ENCODE data around the gene SEMG1.

The SEMG1 gene, protein sequence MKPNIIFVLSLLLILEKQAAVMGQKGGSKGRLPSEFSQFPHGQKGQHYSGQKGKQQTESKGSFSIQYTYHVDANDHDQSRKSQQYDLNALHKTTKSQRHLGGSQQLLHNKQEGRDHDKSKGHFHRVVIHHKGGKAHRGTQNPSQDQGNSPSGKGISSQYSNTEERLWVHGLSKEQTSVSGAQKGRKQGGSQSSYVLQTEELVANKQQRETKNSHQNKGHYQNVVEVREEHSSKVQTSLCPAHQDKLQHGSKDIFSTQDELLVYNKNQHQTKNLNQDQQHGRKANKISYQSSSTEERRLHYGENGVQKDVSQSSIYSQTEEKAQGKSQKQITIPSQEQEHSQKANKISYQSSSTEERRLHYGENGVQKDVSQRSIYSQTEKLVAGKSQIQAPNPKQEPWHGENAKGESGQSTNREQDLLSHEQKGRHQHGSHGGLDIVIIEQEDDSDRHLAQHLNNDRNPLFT
- 0 reads per million in 2 donors for total RNA-seq

DNA sequence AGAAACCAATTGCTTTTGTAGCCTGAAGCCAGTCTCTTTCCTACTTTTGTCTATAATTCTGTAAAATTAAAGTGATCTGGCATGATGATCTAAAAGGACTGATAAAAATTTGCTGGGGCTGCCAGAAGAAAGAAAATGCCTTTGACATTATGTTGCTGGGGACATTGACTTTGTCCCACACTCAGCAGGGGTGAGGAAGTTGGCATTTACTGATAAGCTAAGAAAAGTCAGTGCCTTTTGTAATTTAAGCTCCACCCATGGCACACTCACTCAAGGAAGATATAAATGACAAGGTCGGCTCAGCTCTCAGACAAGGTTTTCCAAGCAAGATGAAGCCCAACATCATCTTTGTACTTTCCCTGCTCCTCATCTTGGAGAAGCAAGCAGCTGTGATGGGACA, at the start of gene SEMG1:
Gene SEMG1 (plus strand): TSS at position 309 of the 400 bp plus-strand sequence. CDS start 21 bp downstream, at position 330.
- DNase-seq = no peak

DNA sequence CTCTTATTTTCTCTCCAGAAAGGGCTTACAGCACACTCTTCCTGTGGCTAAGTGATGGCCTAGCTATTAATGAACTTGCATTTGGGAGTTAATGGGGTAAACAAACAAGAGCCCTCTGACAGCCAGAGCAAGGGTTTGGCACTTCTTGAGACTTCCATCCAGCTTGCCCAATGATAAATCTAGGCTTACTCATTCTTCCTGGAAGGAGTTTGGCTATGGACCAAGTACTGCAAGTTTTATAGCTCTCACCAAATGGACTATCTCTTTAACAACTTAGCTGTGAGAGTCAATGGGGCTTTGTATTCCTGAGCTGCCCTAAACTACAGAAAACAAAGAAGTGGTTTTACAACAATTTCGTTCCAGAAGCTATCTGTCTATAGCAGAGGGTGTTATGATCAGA, 48.9 kb upstream of the SEMG1 start:
- DNase-seq = no peak

DNA sequence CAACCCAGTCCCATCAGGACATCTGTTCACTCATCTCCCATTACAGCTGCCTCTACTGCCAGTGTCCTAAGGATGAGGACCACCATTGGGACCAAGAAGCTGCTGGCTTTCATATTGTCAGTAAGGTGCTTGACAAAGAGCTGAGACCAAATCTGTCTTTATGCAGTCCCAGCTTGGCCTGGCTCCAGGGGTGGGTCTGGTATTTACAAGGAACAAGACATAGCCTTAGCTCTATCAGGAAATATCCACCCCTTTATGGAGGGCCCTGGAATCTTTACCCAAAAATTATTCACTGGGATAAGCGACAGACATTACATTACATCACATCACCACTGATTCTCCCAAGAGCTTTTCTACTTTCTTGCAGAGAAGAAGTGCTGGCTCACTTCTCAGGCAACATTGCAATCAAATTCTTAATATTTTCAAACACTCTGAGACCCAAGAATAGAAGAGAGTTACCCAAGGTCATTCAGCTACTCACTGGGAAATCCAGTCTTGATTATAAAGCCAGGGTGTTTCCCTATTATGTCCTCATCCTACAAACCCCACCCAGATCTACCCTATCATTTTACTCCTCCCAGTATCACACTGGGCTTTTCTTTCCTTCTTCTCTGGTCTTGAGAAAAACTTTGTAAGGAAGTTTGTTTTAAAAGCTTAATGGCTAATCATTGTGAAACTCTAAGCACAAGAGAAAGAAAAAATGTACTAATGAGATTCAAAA, 43.6 kb upstream of the SEMG1 start:
- no peak for DNase-seq

DNA sequence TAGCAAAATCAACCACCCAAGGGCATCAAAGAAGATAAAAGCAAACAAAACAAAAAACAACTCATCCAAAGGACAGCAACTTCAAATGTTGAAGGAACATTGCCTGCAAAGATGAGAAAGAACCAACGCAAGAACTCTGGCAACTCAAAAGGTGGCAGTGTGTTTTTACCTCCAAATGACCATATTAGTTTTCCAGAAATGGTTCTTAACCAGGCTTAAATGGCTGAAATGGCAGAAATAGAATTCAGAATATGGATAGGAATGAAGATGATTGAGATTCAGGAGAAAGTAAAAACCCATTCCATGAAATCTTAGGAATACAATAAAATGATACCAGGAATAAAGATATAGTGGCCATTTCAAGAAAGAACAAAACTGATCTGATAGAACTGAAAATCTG, 41.9 kb upstream of the SEMG1 start:
- DNase-seq = no peak

DNA sequence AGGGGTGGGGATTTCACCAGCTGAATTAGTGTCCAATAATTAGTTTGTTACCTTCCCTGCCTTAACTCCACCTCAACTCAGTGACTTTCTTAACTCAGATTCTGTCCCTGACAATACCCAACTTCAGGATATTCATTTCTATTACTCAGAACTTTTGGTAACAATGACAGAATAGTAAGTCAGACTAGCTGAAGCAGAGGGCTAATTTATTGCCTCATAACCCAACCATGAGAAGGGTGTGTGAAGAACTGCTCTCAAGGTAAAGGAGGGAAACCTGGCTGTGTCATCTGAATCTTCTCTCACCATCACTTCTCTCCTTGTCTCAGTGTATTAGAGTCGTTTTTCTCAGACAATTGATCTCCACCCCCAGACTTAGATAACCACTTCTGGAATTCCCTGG, 33.3 kb upstream of the SEMG1 start:
- no peak for DNase-seq

DNA sequence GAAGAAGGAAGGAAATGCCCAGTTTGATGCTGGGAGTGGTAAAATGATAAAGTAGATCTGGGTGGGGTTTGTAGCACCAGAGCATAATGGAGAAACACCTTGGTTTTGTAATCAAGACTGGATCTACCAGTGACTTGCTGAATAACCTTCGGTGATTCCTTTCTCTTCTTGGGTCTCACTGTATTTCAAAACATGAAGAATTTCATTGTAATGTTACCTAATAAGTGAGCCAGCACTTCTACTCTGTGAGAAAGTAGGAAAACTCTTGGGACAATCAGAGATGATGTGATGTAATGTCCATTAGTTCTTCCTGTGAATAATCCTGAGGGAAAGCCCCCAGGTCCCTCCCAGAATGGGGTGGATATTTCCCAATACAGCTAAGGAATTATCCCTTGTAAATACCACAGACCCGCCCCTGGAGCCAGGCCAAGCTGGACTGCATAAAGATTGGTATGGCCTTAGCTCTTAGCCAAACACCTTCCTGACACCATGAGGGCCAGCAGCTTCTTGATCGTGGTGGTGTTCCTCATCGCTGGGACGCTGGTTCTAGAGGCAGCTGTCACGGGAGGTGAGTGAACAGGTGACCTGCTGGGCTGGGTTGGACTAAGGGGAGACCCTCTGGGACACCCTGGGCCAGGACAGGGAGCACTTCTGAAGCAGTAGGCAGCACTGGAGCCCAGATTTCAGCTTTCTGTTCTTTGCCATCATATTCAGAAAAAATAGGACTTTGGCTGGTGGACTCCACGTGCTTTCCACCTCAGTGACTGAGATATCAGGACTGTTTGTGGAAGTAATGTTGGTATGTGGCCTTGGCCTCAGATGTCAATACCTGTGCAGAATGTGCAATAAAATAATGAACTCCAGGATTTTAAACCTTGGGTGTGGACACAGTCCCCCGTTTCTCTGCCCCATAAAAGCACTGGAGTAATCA, 32.1 kb upstream of the SEMG1 start, which contains the start of gene PI3:
Gene PI3 (plus strand): TSS at position 469 of the 931 bp plus-strand sequence. CDS start 21 bp downstream, at position 490.
- no peak for DNase-seq

DNA sequence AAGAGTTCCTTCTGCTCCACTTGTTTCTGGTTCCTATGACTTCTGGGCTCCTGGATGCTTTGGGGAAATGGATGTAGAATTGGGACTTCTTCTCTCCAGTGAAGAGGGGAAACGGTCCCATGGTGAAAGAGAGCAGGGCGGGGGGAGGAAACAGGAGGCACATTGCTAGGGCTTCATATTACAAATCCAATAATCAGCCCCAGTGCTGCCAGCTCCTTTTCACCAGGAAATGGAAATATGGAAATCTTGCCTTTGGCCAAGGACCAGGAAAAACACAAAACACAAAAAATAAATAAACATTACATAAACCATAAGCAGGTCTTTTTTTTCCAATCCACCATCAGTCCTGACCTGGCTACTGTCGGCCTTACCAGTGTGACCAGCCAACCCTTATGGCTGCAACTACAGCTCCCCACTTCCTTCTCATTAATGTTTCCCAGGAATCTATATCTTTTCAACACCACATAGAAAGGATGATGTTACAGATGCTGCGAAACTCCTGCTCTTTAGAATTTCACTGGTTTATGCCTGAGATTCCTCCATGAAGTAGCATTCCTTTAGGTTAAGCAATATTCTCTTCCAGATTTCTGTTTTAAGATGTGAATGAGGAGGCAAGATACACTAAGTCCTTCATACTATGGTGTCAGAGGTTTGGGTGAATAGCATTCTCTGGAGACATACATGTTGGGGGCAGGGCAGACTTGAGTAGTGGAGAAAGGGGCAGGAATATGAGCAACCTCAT, 30.1 kb upstream of the SEMG1 start:
- DNase-seq = no peak

DNA sequence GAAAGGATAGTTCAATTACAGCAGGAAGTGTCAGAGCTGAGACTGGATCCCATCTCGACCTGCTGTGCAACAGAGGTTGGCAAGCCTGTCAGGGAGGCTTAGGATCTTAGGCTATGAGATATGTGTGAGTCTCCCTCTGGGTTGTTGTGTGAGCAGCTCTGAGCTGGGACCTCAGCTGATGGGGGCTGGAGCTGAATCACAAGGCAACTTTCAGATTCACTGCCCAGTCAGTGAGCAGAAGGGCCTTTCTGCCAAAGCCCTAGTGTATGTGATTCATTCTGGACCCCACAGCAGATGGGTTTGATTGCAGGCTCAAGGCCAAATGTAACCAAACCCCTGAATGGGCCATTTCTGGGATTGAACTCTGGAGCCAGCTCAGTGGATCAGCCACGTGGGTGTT, 27.7 kb upstream of the SEMG1 start:
- DNase-seq = no peak

DNA sequence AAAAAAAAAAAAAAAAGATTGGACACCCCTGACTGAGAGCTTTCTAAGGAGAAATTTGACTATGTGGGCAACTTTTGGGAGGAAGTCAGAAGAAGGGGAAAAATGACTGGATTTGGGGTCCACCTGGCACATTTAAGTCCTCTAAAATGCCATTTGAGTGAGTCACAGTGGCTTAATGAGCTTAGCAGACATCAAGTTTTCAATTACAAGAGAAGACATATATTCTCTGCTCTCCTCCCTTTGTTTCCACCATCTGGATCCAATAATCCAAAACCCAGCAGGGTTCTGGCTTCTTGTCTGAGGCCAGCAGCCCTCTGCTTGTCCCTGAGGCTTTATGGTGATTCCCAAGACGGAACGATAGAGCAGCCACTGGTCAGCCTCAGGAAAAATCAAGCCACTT, 25.2 kb upstream of the SEMG1 start:
- no peak for DNase-seq

DNA sequence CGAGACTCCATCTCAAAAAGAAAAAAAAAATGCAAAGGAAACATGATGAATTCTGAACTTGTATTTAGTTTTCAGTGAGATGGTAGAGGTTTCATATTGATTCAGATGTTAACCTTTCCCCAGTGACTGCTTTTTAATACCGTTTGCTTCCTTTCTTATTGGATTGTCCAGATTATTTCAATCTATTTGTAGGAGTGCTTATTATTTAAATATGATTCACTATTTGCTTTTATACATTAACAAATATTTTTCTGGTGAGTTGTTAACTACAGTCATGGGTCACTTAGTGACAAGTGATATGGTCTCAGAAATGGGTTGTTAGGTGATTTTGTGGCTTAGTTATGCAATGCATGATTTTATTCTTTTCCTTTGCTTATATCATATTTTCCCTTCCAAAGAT, 23.7 kb upstream of the SEMG1 start:
- DNase-seq = no peak

DNA sequence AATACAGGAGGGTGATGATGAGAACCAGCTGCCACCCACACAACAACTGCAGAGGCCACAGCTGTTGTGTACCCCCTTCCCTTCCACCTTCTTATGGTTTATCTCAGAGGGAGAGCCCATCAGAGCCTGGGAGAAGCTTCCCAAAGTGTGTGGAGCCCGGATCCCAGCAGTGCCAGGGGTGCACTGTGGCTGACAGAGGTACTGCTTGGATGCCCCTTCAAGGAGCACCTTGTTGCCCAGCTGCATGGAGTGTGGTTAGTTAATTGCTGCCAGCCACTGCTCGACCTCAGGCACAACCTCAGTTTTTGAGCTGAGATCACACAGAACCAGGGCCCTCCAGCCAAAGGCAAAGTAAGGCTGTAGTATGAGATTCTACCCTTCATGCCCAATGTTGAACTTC, 19.1 kb upstream of the SEMG1 start:
- DNase-seq = no peak

DNA sequence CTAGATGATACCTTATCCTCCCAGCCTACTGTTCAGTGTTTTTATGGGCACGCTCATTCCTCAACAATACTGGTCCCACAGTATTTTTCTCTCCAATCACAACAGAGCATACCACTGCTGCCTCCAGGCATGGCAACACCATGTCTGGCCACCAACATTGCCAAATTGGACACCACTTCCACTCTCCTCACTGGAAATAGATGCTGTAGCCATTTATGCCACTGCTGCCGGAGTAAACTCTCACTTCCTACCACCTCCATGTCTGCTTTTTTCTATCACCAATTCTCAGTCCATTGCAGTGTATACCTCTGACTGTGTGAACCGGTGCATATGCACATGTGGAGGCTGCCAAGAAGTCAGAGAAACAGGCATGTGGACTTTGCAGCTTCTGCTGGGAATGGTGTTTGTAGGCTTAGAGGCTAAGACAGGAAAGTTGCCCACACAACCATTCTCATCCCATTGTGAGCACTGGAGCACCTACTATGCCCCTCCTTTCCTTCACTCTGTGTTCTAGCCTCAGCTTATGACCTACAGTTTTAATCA, 17.7 kb upstream of the SEMG1 start:
- DNase-seq = no peak

DNA sequence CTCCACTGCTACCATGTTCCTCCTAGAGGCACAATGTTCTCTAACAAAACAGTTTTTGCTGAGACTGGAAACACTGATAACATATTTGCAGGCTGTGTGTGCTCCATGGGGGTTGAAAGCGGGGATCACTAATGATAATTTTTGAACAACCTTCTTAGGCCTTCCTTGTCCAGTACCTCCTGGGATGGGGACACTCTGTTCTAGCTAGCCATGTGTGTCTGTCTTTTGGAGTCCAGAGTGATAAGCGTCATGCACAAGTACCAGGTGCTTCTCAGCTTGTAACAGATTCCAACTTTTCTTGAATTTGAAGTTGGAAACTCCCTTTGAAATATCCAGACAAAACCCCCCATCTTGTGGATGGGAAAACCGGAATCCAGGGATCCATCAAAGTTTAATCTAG, 17.0 kb upstream of the SEMG1 start:
- no peak for DNase-seq

DNA sequence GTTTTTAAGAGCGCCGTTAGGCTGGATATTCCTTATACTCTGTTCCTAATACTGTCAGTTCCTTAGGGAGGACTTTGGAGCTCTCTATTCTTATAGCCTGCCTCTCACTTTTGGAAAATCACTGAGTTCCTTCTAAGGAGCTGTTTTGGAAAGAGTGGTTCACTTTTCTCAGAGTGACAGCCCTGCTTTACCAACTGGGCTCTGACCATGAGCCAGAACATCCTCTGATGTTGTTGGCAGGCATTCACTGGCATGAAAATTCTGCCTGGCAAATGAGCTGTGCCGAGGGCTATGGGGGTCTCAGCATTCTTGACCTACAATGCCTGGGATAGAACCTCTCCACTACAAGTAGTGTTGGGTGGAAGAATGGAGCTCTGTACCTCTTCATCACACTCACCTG, 14.9 kb upstream of the SEMG1 start:
- no peak for DNase-seq

DNA sequence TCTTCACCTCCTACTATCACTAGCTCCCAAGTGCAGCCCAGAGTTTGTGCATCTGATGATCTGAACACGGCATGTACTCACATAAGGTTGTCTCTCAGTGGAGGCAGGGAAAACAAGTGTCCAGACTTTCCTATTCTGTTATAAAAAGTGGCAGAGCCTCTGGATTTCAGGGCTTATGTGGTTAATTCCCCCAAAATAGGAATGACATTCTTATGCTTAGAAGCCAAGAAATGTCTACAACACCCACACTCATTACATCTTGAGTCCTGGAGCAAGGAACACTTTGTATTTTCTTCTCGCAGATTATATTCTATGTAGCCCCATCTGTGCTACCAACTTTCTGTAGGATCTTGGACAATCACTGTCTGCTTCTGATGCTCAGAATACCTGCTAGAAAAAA, 13.5 kb upstream of the SEMG1 start:
- no peak for DNase-seq

DNA sequence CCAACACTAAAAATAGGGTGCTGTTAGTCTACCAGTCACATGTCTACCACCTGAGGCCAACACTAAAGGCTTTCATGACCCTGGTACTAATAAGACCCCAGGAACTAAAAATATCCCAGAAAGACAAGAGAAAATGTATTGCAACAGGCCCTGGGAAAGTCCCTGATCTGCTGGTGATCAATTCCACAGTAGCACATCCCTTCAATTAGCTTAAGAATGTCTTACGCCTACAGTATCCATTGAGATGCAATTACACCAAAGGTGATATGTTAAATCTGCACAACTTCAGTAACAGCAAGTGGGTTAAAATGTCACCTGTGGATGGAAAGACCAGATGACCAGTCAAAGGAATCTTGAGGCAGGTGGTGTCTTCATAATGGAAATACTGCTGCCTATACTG, 3.1 kb downstream of the SEMG1 start:
- no peak for DNase-seq

DNA sequence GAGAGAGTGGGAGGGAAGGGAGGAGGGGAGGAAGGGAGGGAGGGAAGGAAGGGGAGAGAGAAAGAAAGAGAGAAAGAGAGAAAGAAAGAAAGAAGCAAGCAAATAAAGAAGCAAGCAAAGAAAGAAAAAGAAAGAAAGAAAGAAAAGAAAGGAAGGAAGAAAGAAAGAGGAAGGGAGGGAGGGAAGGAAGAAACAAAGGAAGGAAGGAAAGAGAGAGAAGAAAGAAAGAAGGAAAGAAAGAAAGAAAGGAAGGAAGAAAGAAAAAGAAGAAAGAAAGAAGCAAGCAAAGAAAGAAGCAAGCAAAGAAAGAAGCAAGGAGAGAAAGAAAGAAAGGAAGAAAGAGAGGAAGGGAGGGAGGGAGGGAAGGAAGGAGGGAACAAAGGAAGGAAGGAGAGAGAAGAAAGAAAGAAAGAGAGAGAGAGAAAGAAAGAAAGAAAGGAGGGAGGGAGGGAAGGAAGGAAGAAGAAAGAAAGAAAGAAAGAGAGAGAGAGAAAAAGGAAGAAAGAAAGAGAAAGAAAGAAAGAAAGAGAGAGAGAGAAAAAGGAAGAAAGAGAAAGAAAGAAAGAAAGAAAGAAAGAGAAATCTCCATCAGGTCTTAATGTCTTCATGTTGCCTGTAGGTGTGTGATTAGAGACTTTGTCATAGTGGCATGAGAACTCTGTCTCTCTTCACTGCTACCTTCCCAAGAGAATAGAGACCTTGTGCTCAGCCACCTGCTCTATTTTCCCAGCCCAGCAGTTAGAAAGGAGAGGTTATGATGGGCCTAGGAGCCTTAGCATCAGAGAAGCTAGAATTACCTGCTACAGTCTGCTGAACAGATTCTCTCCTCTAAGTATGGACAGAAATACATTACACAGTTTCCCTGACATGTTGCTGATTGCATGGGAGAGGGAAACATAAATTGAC, 5.0 kb downstream of the SEMG1 start:
- no peak for DNase-seq

DNA sequence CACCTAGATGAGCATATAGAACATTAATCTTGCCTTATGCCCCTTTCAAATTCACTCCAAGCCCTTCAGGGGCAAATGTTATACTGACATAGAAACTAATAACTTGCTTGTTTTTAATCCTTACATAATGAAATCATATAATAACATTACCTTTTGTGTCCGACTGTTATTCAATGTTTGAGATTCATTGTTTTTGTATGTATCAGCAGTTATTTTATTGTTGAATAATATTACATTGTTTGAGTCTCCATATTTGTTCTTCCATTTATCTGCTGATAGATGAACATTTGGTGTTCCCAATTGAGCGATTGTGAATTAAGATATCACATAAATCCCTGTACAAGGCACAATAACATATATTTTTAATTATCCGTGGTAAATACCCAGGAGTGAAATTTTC, 6.0 kb downstream of the SEMG1 start:
- DNase-seq = no peak

DNA sequence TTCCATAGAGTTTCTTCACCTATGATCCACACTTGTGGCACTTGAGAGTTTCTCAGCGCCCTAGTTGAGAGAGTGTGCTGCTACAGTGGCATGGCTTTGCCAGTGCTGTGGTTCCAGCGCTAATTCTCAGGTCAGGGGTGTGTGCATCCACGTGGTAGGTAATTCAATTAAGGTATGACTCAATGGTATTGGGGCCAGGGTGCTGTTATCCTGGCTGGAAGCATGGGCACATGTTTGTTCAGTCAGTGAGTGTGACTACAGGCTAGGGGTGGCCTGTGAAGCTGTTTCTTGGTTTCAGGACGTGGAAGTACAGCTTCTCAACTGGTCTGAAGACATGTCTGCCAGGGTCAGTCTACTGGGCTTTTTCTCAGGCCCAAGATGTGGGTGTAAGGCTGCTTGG, 11.3 kb downstream of the SEMG1 start:
- DNase-seq = no peak

DNA sequence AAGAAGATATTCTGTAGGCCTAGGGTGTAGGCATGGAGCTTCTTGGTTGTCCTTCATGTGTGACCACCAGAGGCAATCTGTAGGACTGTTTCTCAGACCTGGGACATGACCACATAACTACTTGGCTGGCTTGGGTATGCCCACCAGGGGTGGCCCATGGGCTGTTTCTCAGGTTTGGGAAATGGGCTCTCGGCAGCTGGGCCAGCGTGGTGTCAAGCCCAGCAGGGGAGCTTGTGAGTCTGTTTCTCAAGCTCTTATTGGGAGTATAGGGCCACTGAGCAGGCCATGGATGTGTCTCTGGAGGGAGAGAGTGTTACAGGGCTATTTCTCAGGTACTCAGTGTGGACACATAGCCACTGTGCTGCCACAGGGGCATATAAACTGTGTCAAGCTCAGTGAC, 11.8 kb downstream of the SEMG1 start:
- DNase-seq = no peak

DNA sequence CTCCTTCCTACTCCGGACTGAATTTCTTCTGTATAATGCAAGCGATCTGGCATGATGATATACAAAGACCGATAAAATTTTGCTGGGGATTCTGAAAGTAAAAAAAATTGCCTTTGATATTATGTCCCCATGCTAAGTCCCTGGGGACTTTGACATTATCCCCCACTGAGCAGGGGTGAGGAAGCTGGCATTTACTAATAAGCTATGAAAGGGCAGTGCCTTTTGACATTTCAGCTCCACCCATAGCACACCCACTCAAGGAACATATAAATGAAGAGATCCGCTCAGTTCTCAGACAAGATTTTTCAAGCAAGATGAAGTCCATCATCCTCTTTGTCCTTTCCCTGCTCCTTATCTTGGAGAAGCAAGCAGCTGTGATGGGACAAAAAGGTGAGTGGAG, 14.2 kb downstream of the SEMG1 start, which contains the start of gene SEMG2:
Gene SEMG2 (plus strand): TSS at position 298 of the 400 bp plus-strand sequence. CDS start 17 bp downstream, at position 315.
- DNase-seq = no peak
